ENCODE data around the gene C9orf85. TPM values are rescaled to one million over a fixed set of nuclear protein-coding genes. Genes with fewer than 3 reads are reported as not detected.

The C9orf85 gene
- total and polyA plus RNA-seq, 2 donors (not counting 3 experiments of a cell fraction or from before 2014, with no cell fraction given), result 8.3 to 11.3 TPM

- dilution Hi-C loops (cut with MboI; ENCODE audit: extremely low pct_ligation_motif_present, low sequenced_read_pairs) (no loop called here), intact Hi-C loops (cut with micrococcal nuclease) (loop anchor here (2.0 kb wide), 1 partner anchor 71 kb away; no protein-coding TSS in a partner anchor)
- H3K4me3 ChIP-seq (replicated peaks in 1 of 3; ENCODE audit: insufficient read depth in 1 of 3, low read depth in 1 of 3, low read length in 3 of 3), result no peak overlapping the region
- H3K27ac ChIP-seq (ENCODE audit: insufficient read depth, low read depth, low read length), result no peak overlapping the region
- BruUV-seq (replicated peaks), result no TSS peak
- ChIA-PET CTCF (interaction anchor here (1.1 kb wide), 2 partner anchors 36 to 37 kb away, joined by 4 to 5 read pairs; no protein-coding TSS in a partner anchor), POLR2A (interaction anchor here (0.9 kb wide), 1 partner anchor 76 kb away, joined by 3 read pairs; the partner anchor contains the start of genes ABHD17B and C9orf85)
- no peaks in the 10 kb centered on the region for H3K4me1 ChIP-seq (ENCODE audit: control insufficient read depth, extremely low read depth, insufficient read depth, low read length)
- H3K9me3 ChIP-seq (replicated peaks; ENCODE audit: control insufficient read depth, insufficient read depth, low read length), result no peaks in the 10 kb centered on the region
- no peak for TF ChIP-seq POLR2A (IDR thresholded peaks at IDR 0.05; ENCODE audit: low read depth, low read length)
- TF ChIP-seq FOS (IDR thresholded peaks at IDR 0.05; ENCODE audit: borderline replicate concordance, insufficient read depth, low read length), result no peak
- no peak for TF ChIP-seq EZH2 (IDR thresholded peaks at IDR 0.05; ENCODE audit: borderline replicate concordance, low read depth, low read length, severe bottlenecking)
- TF ChIP-seq MYC (IDR thresholded peaks at IDR 0.05; ENCODE audit: low read depth, low read length), result no peak
- no peak for TF ChIP-seq CTCF (IDR thresholded peaks at IDR 0.05; ENCODE audit: extremely low read depth in 1 of 2, insufficient read depth in 1 of 2, low read depth in 1 of 2, low read length in 2 of 2)
- TF ChIP-seq MAX (IDR thresholded peaks at IDR 0.05; ENCODE audit: insufficient read depth, insufficient read length), result no peak
- TF ChIP-seq POLR2AphosphoS5 (IDR thresholded peaks at IDR 0.05; ENCODE audit: insufficient read depth, low read depth, low read length), result no peak
- TF ChIP-seq JUN (IDR thresholded peaks at IDR 0.05; ENCODE audit: borderline replicate concordance, insufficient read depth, insufficient read length, low read depth), result no peak
- TF ChIP-seq GATA2 (IDR thresholded peaks at IDR 0.05; ENCODE audit: insufficient read depth, insufficient read length, low read depth, low read length), result no peak
- H3K36me3 ChIP-seq (ENCODE audit: control insufficient read depth in 2 of 2, extremely low read depth in 1 of 2, insufficient read depth in 2 of 2, low read length in 2 of 2), result no peaks in the 10 kb centered on the region
- H4K20me1 ChIP-seq (replicated peaks; ENCODE audit: control insufficient read depth, extremely low read depth, insufficient read depth, low read length), result no peaks in the 10 kb centered on the region
- H3K4me2 ChIP-seq (ENCODE audit: insufficient read depth, low read length), result no peak overlapping the region
- DNase-seq (ENCODE audit: low read depth, low spot score), result no peak
- no peak overlapping the region for H2AFZ ChIP-seq (ENCODE audit: low read depth, low read length)
- no peaks in the 10 kb centered on the region for H3K27me3 ChIP-seq (ENCODE audit: control insufficient read depth in 2 of 2, insufficient read depth in 2 of 2, low read length in 2 of 2)
- H3K9me1 ChIP-seq (replicated peaks; ENCODE audit: control insufficient read depth, extremely low read depth, insufficient read depth, low read length), result no peaks in the 10 kb centered on the region
- FAIRE-seq, result no peak
- no peaks in the 10 kb centered on the region for H3K79me2 ChIP-seq (ENCODE audit: control insufficient read depth, insufficient read depth, low read length)
- no peak overlapping the region for H3K9ac ChIP-seq (replicated peaks; ENCODE audit: extremely low read depth, insufficient read depth, low read length)
Observed at GRCh38 chr9:71987471-71988371, 76.3 kb downstream of the C9orf85 start.
